Activated T-cell treated with anti-CD3 and anti-CD28 coated beads for 24 hours (primary cell): ENCODE measurements around the gene JARID2.

Experiments
- DNase-seq: peaks from one replicate; pipeline ENCODE4 v3.0.0-alpha.2; 2020; ENCODE audit warnings: low read depth

The JARID2 gene

GRCh38 chr6:15356937-15357336 lies 111.1 kb downstream of the JARID2 start:
- DNase-seq: no peak

GRCh38 chr6:15357782-15358181 lies 111.9 kb downstream of the JARID2 start:
- no peak for DNase-seq

GRCh38 chr6:15358579-15359327 lies 112.9 kb downstream of the JARID2 start:
- no peak for DNase-seq

GRCh38 chr6:15359335-15359862 lies 113.5 kb downstream of the JARID2 start:
- no peak for DNase-seq

- DNase-seq: no peak
Measured at GRCh38 chr6:15360300-15360699, 114.4 kb downstream of the JARID2 start.

- DNase-seq: no peak
Measured at GRCh38 chr6:15361197-15361596, 115.3 kb downstream of the JARID2 start.

- DNase-seq: no peak
Measured at GRCh38 chr6:15362274-15363160, 116.6 kb downstream of the JARID2 start.

- no peak for DNase-seq
Measured at GRCh38 chr6:15363164-15363522, 117.3 kb downstream of the JARID2 start.

GRCh38 chr6:15363523-15364400 lies 117.9 kb downstream of the JARID2 start:
- DNase-seq: no peak

GRCh38 chr6:15364401-15365037 lies 118.7 kb downstream of the JARID2 start:
- DNase-seq: no peak

- peak; percentile 32 for DNase-seq
Measured at GRCh38 chr6:15365273-15365687, 119.4 kb downstream of the JARID2 start.

GRCh38 chr6:15366003-15366535 lies 120.2 kb downstream of the JARID2 start:
- DNase-seq: no peak

GRCh38 chr6:15366879-15367278 lies 121.0 kb downstream of the JARID2 start:
- no peak for DNase-seq

- DNase-seq: no peak
Measured at GRCh38 chr6:15368186-15368585, 122.3 kb downstream of the JARID2 start.

GRCh38 chr6:15368873-15369272 lies 123.0 kb downstream of the JARID2 start:
- DNase-seq: no peak

GRCh38 chr6:15369838-15370237 lies 124.0 kb downstream of the JARID2 start:
- no peak for DNase-seq

GRCh38 chr6:15370733-15371671 lies 125.1 kb downstream of the JARID2 start:
- DNase-seq: no peak

GRCh38 chr6:15372932-15373331 lies 127.1 kb downstream of the JARID2 start:
- no peak for DNase-seq

- no peak for DNase-seq
Measured at GRCh38 chr6:15374119-15374518, 128.2 kb downstream of the JARID2 start.

- DNase-seq: no peak
Measured at GRCh38 chr6:15375018-15375417, 129.1 kb downstream of the JARID2 start.
